GM18498 (cell line): ENCODE data around the gene RRAS.
"Not testable (repeated sequence)": the region's sequence is repeated elsewhere in the genome, so short reads cannot be mapped to it uniquely, and the experiment has no call there.

ENCODE experiments used
- ATAC-seq: cut with Tn5 transposase; IDR thresholded peaks from one replicate; pipeline ENCODE4 v1.9.1; 2021; ENCODE audit warnings: mild to moderate bottlenecking, moderate library complexity; ENCODE audit not compliant: unreplicated experiment

The RRAS gene

GRCh38 chr19:49633273-49633672, 6.7 kb downstream of the RRAS start:
- ATAC-seq: not testable (repeated sequence)

- no peak for ATAC-seq
Measured at GRCh38 chr19:49632576-49632975, 7.4 kb downstream of the RRAS start.

- no peak for ATAC-seq
Measured at GRCh38 chr19:49631610-49632192, 8.2 kb downstream of the RRAS start.

GRCh38 chr19:49631014-49631588, 8.8 kb downstream of the RRAS start:
- ATAC-seq: no peak

- no peak for ATAC-seq
Measured at GRCh38 chr19:49629659-49630058, 10.3 kb downstream of the RRAS start.

- ATAC-seq: no peak
Measured at GRCh38 chr19:49626226-49626625, 13.7 kb downstream of the RRAS start.

GRCh38 chr19:49624967-49625910, 14.7 kb downstream of the RRAS start:
- ATAC-seq: no peak

GRCh38 chr19:49617860-49618259, 22.1 kb downstream of the RRAS start:
- ATAC-seq: not testable (repeated sequence)

DNA sequence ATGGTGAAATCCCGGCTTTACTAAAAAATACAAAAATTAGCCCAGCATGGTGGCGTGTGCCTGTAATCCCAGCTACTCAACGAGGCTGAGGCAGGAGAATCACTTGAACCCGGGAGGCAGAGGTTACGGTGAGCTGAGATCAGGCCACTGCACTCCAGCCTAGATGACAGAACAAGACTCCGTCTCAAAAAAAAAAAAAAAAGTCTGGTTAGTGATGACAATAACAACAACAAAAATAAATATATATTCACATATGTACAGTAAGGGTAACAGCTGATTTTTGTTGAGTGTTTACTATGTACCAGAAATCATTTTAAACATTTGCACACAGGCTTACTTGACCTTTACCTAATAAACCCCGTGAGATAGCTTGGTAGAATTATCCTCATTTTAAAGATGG, 23.0 kb downstream of the RRAS start:
- ATAC-seq: no peak

DNA sequence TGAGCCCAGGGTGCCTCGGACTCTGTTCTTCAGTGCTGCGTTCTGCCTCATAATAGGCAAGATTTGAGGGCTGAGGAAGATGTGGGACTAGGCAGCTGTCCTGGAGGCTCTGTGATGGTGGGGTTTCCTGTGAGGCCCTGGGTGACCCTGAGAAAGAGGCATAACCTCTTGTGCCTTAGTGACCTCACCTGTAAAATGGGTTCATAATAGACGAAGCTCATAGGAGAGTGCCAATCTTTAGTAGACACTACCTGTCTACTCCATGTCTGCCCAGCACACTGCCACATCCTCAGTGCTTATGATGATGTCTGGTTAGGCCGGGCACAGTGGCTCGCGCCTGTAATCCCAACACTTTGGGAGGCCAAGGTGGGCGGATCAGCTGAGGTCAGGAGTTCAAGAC, 23.4 kb downstream of the RRAS start:
- ATAC-seq: no peak

GRCh38 chr19:49615861-49616260, 24.1 kb downstream of the RRAS start:
- no peak for ATAC-seq

- no peak for ATAC-seq
Measured at GRCh38 chr19:49614096-49614833, 25.7 kb downstream of the RRAS start.

GRCh38 chr19:49613374-49613773, 26.6 kb downstream of the RRAS start:
- ATAC-seq: no peak

DNA sequence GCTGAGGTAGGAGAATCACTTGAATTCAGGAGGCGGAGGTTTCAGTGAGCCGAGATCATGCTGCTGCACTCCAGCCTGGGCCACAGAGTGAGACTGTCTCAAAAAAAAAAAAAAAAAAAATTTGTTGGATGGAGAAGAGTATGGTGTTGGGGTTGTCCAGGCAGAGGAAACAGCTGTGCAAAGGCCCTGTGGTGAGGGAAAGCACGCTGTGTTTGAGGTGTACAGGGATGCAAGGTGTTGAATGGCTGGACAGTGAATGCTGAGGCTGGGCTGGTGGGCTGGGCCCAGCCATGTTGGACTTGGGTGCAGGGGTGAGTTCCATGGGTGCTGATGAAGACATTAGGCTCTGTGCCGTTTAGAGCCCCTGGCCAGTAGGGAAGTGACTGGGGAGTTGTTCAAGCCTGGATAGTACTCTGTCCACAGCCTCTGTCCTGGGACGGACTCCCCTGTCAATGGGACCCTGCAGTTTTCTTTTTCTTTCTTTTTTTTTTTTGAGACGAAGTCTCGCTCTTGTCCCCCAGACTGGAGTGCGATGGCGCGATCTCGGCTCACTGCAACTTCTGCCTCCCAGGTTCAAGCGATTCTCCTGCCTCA, 30.3 kb downstream of the RRAS start:
- no peak for ATAC-seq

DNA sequence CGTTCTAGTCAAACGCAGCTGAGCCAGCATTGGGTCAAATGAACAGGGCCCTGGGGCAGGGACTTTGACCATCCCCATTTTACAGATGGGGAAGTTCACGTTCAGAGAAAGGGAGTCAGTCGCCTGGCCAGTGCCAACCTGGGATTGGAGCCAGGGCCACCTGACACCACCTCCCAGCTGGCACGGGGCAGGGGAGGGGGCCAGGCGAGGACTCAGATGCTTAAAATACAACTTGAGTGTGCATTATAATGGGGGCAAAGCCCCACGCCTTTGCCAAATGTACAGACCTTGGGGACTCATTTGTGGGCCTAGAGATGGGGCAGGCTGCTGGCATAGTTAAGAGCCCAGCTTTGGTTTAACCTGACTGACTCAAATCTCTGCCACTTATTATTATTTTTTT, 34.3 kb downstream of the RRAS start:
- no peak for ATAC-seq

DNA sequence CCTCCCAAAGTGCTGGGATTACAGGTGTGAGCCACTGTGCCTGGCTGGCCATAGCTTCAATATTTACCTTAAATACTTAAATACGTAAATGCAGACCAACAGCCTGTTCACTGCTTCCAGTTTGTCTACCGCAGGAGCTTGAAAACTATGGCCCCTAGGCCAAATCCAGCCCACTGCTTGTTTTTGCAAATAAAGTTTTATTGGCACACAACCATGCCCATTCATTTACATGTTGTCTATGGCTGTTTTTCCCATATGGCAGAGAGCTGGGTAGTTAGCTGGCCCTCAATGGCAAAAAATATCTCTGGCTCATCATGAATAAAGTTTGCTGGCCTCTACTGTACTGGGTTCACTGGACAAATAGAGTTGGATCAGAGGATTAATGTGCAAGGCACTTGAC, 37.1 kb downstream of the RRAS start:
- no peak for ATAC-seq

DNA sequence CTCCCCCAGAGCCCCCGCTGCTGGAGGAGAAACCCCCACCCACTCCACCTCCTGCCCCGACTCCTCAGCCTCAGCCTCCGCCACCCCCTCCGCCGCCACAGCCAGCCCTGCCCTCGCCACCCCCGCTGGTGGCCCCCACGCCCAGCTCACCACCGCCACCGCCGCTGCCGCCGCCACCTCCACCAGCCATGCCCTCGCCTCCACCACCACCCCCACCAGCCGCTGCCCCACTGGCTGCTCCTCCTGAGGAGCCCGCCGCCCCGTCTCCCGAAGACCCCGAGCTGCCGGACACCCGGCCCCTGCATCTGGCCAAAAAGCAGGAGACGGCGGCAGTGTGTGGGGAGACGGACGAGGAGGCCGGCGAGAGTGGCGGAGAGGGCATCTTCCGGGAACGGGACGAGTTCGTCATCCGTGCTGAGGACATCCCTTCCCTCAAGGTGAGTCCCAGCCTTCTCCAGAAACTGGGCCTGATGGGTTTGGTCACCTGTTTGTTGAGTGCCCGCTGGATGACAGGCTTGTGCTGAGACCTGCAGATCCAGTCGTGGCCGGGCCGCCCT, 38.4 kb downstream of the RRAS start:
- ATAC-seq: no peak

DNA sequence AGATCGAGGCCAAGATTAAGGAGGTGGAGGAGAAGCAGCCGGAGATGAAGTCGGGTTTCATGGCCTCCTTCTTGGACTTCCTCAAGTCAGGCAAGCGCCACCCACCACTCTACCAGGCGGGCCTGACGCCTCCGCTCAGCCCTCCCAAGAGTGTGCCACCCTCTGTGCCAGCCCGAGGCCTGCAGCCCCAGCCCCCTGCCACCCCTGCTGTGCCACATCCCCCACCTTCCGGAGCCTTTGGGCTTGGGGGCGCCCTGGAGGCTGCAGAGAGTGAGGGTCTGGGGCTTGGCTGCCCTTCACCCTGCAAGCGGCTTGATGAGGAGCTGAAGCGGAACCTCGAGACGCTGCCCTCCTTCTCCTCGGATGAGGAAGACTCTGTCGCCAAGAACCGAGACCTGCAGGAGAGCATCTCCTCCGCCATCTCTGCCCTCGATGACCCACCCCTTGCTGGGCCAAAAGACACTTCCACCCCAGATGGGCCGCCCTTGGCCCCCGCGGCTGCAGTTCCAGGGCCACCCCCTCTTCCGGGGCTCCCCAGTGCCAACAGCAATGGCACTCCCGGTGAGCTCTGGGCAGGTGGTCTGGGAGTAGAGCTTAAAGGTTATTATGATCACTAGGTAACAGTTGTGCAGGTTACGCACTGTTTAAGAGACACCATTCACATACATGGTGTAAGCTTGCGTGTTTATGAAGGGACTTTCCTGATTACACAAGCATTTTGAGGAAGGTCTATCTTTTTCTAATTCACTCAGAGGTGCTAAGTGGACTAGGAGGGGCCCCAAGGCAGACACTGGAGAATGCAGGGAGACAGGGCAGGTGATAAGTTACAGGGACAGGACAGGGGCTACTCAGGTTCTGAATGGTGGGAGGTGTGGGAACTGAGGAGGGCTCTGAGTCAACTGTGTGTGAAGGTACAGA, 40.3 kb downstream of the RRAS start:
- ATAC-seq: no peak

DNA sequence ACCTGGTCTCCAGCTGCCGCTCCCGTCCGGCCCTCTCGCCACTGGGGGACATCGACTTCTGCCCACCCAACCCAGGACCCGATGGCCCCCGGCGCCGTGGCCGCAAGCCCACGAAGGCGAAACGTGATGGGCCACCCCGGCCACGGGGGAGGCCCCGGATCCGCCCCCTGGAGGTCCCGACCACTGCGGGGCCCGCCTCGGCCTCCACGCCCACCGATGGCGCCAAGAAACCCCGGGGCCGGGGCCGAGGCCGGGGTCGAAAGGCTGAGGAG, 42.3 kb downstream of the RRAS start:
- no peak for ATAC-seq
